HEK293T (cell line): ENCODE measurements around the gene ARHGEF28.

Source experiments
- CTCF ChIA-PET: fragments of 350-600 bp; formaldehyde crosslinking; extraction: SDS; loops from one replicate; lab custom pipeline; 2021; ENCODE audit warnings: antibody characterized with exemption, inconsistent platforms; lab: Yijun Ruan, JAX
- POLR2A ChIA-PET: fragments of 350-600 bp; formaldehyde crosslinking; extraction: SDS; loops from one replicate; lab custom pipeline; 2020; ENCODE audit warnings: antibody characterized with exemption, inconsistent platforms; lab: Yijun Ruan, JAX
- DNase-seq: peaks from one replicate; pipeline ENCODE4 v3.0.0; 2012; ENCODE audit warnings: mixed read lengths; ENCODE audit errors: extremely low spot score
- ARNT ChIP-seq: fragments of 450-650 bp; IDR thresholded peaks from 2 replicates; pipeline ENCODE4 v1.6.1; 2017; ENCODE audit warnings: mild to moderate bottlenecking
- BHLHE40 ChIP-seq: fragments of 450-650 bp; IDR thresholded peaks from 2 replicates; pipeline ENCODE4 v1.6.1; 2016; ENCODE audit warnings: mild to moderate bottlenecking, moderate library complexity, borderline replicate concordance
- CTBP1 ChIP-seq: fragments of 450-650 bp; IDR thresholded peaks from 2 replicates; pipeline ENCODE4 v1.6.1; 2016; ENCODE audit warnings: borderline replicate concordance
- ELF4 ChIP-seq: fragments of 450-650 bp; IDR thresholded peaks from 2 replicates; pipeline ENCODE4 v1.6.1; 2017; ENCODE audit warnings: antibody characterized with exemption
- FOXA1 ChIP-seq: fragments of 450-650 bp; IDR thresholded peaks from 2 replicates; pipeline ENCODE4 v1.6.1; 2016; ENCODE audit warnings: mild to moderate bottlenecking
- FOXK2 ChIP-seq: fragments of 450-650 bp; IDR thresholded peaks from 2 replicates; pipeline ENCODE4 v1.6.1; 2016; ENCODE audit warnings: mild to moderate bottlenecking
- FOXM1 ChIP-seq: fragments of 450-650 bp; IDR thresholded peaks from 2 replicates; pipeline ENCODE4 v1.6.1; 2017; ENCODE audit warnings: mild to moderate bottlenecking, borderline replicate concordance
- HDGF ChIP-seq: fragments of 450-650 bp; IDR thresholded peaks from 2 replicates; pipeline ENCODE4 v1.6.1; 2017; ENCODE audit warnings: antibody characterized with exemption, borderline replicate concordance
- L3MBTL2 ChIP-seq: fragments of 450-650 bp; conservative IDR thresholded peaks from 2 replicates; pipeline ENCODE4 v1.6.1; 2016; ENCODE audit warnings: mild to moderate bottlenecking
- LEF1 ChIP-seq: fragments of 450-650 bp; IDR thresholded peaks from 2 replicates; pipeline ENCODE4 v1.6.1; 2017; ENCODE audit warnings: mild to moderate bottlenecking, borderline replicate concordance
- NFRKB ChIP-seq: fragments of 450-650 bp; IDR thresholded peaks from 2 replicates; pipeline ENCODE4 v1.6.1; 2016; ENCODE audit warnings: mild to moderate bottlenecking, moderate library complexity
- PKNOX1 ChIP-seq: fragments of 450-650 bp; IDR thresholded peaks from 2 replicates; pipeline ENCODE4 v1.6.1; 2016
- SP1 ChIP-seq: fragments of 450-650 bp; IDR thresholded peaks from 2 replicates; pipeline ENCODE4 v1.6.1; 2017
- SUZ12 ChIP-seq: fragments of 450-650 bp; IDR thresholded peaks from 2 replicates; pipeline ENCODE4 v1.6.1; 2016; ENCODE audit warnings: mild to moderate bottlenecking
- TARDBP ChIP-seq: fragments of 450-650 bp; IDR thresholded peaks from 2 replicates; pipeline ENCODE4 v1.6.1; 2016
- ZNF384 ChIP-seq: fragments of 450-650 bp; IDR thresholded peaks from 2 replicates; pipeline ENCODE4 v1.6.1; 2016

The ARHGEF28 gene

GRCh38 chr5:73678322-73678740 is 52.3 kb downstream of the ARHGEF28 start:
- TF ChIP-seq SP1 = no peak
- no peak for TF ChIP-seq CTBP1
- no peak for TF ChIP-seq FOXM1
- TF ChIP-seq SUZ12 = no peak
- no peak for TF ChIP-seq LEF1
- TF ChIP-seq FOXK2 = no peak
- TF ChIP-seq NFRKB = no peak
- no peak for TF ChIP-seq BHLHE40
- no peak for TF ChIP-seq ELF4
- TF ChIP-seq HDGF = no peak
- TF ChIP-seq PKNOX1 = no peak
- no peak for TF ChIP-seq TARDBP
- CTCF ChIA-PET = no interaction called here
- no peak for DNase-seq
- POLR2A ChIA-PET = no interaction called here

GRCh38 chr5:73678807-73679206 is 52.8 kb downstream of the ARHGEF28 start:
- POLR2A ChIA-PET = no interaction called here
- TF ChIP-seq CTBP1 = no peak
- no peak for TF ChIP-seq PKNOX1
- no peak for TF ChIP-seq L3MBTL2
- TF ChIP-seq ARNT = no peak
- TF ChIP-seq LEF1 = no peak
- TF ChIP-seq ELF4 = no peak
- TF ChIP-seq FOXM1 = no peak
- no peak for TF ChIP-seq SUZ12
- TF ChIP-seq BHLHE40 = no peak
- no peak for TF ChIP-seq FOXK2
- CTCF ChIA-PET = interaction anchor here (0.7 kb wide), 1 partner anchor 110 kb away, joined by 3 read pairs; no protein-coding TSS in a partner anchor
- no peak for DNase-seq

GRCh38 chr5:73682176-73682575 is 56.2 kb downstream of the ARHGEF28 start:
- no peak for DNase-seq
- POLR2A ChIA-PET = no interaction called here
- TF ChIP-seq FOXA1 = no peak
- no peak for TF ChIP-seq ARNT
- no peak for TF ChIP-seq NFRKB
- TF ChIP-seq LEF1 = no peak
- CTCF ChIA-PET = no interaction called here

GRCh38 chr5:73684691-73685090 is 58.7 kb downstream of the ARHGEF28 start:
- DNase-seq = no peak
- TF ChIP-seq LEF1 = no peak
- no peak for TF ChIP-seq FOXA1
- no peak for TF ChIP-seq ZNF384
- no peak for TF ChIP-seq FOXK2
- TF ChIP-seq SUZ12 = no peak
- ChIA-PET POLR2A (no interaction called here), CTCF (interaction anchor here (0.5 kb wide), 1 partner anchor 43 kb away, joined by 7 read pairs; no protein-coding TSS in a partner anchor)

- DNase-seq = no peak
- POLR2A ChIA-PET = no interaction called here
- CTCF ChIA-PET = no interaction called here
- TF ChIP-seq ZNF384 (no peak), PKNOX1 (no peak), NFRKB (no peak), ELF4 (no peak), SUZ12 (no peak), FOXA1 (no peak), SP1 (no peak), FOXK2 (no peak), FOXM1 (no peak), ARNT (no peak), TARDBP (no peak), BHLHE40 (no peak), L3MBTL2 (no peak), HDGF (no peak), LEF1 (no peak), CTBP1 (no peak)
Observed at GRCh38 chr5:73686912-73687311, 60.9 kb downstream of the ARHGEF28 start.

GRCh38 chr5:73687357-73687756 is 61.4 kb downstream of the ARHGEF28 start:
- no peak for TF ChIP-seq PKNOX1
- TF ChIP-seq CTBP1 = no peak
- TF ChIP-seq LEF1 = no peak
- no peak for TF ChIP-seq ZNF384
- no peak for TF ChIP-seq NFRKB
- TF ChIP-seq SUZ12 = no peak
- TF ChIP-seq FOXA1 = no peak
- TF ChIP-seq TARDBP = no peak
- DNase-seq = no peak
- CTCF ChIA-PET = no interaction called here
- POLR2A ChIA-PET = no interaction called here
